ENCODE data around the gene SLC16A14.

SLC16A14 gene

DNA sequence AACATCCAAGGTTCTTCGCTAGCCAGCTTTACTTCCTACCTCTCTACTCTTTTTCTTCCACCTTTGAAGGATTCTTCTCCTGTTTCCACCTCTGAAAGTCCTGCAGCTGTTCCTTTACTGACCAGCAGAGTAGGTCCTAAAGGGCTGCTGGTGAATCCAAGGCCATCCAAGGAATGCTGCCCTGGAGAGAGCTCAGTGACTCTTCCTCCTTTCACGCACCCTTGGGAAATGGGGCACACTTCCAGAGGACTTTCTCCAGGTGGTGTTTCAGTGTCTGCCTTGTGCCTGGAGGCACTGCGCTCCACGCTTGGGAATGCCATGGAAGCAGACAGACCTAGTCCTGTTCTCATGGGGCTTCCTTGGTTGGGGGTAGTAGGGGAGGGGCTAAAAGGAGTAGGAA lies 45.4 kb downstream of the SLC16A14 start:
- DNase-seq = no peak

DNA sequence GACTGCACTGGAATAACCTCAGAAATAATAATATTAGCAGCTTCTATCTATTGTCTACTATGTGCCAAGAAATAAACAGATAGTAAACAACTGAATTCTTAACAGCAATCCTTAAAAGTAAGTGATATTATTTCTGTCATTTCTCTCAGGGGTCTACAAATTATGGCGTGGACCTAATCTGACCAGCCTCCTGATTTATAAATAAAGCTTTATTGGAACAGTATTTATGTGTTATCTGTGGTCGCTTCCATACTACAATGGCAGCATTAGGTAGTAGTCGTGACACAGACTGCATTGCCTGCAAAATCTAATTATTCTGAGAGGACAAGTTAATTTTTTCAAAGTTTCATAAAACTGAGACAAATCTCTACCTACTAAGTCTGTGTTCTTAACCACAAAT lies 49.0 kb downstream of the SLC16A14 start:
- no peak for DNase-seq

DNA sequence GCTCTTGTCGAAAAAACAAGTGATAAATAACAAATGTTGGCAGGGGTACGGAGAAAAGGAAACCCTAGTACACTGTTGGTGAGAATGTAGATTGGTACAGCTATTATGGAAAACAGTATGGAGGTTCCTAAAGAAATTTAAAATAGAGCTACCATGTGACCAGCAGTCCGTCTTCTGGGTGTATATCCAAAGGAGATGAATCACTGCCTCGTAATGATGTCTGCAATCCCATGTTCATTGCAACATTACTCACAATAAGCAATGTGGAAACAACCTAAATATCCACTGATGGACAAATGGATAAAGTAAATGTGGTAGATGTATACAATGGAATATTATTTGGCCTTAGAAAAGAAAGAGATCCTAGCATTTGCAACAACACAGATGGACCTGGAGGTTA lies 50.6 kb downstream of the SLC16A14 start:
- no peak for DNase-seq

DNA sequence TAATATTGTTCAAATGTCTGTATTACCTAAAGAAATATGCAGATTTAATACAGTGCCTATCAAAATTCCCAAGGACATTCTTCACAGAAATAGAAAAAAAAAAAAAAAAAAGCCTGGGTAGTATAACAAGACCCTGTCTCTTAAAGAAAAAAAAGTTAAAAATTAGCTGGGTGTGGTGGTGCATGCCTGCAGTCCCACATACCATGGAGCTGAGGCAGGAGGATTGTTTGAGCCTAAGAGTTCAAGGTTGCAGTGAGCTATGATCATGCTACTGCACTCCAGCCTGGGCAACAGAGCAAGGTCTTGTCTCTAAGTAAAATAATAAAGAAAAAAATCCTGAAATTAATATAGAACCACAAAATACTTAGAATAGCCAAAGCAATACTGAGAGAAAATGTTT lies 51.9 kb downstream of the SLC16A14 start:
- DNase-seq = no peak

DNA sequence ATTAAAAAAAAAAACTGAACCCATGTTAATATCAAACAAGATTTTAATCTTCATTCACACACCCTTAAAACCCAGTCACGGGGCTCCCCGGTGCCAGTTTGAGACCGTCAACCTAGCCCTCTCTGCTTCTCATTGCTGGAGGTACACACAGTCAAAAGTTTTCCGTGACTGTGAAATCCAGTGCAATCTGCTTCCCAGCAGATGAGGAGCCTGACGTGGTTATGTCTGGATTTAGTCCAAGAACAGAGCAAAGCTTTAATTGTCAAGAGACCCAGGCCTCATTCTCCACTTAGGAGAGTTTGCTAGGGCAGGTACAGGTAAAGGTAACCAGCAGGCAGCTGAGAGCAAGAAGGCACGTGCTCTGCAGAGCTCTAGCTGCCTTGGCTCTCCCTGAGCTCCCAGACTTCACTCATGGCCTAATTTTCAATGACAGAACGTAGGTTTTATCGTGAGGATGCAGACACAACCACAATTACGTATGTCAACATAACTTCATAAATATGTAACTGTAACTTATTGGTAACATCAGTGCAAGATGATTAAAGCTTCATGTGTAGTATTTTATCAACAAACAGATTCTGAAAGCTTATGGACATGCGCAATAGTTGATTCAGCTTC lies 56.3 kb downstream of the SLC16A14 start:
- no peak for DNase-seq

DNA sequence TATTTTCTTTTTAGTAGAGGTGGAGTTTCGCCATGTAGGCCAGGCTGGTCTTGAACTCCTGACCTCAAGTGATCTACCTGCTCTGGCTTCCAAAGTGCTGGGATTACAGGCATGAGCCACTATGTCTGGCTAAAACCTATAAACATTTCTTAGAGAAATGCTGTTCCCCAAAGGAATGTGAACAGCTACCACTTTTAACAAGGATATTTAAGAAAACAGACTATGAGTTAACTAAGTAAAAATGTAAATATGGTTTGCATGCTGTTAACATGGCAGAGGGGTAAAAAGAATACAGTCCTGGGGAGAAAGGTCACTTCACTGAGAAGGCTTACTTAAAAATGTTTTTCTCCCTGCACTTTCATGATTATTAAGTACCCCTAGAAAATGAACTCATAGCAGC lies 57.1 kb downstream of the SLC16A14 start:
- DNase-seq = no peak

DNA sequence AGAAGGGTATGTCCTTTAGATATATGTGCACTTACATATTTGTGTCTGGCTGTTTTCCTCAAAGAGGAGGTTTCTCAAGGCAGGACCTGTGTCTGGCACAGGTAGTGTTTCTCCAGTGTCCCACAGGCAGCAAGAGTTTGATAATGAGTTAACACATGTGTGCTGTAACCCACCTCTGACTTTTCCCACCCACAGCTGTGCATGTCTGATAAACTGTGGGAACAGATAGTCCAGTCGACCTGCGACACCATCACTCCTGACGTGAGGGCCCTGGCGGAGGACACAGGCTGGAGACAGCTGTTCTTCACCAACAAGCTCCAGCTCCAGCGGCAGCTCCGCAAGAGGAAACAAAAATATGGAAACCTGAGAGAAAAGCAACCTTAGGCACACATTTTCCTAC lies 58.2 kb downstream of the SLC16A14 start:
- DNase-seq = no peak

DNA sequence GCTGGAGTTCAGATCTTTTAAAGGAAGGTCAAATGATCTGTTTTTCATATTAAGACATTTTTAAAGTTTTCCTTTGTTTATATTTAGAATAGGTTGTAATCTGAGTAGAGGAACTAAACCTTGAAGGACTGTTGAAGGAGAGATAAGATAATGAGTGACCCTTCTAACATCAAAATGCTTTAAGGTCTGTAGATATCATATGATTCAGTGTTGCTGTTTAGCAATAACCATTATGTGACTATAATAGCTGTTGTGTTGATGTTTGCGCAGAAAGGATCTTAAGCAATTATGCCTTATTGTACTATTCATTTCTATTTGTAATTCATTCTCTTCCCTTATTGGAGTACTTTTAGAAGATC lies 60.0 kb downstream of the SLC16A14 start:
- no peak for DNase-seq

DNA sequence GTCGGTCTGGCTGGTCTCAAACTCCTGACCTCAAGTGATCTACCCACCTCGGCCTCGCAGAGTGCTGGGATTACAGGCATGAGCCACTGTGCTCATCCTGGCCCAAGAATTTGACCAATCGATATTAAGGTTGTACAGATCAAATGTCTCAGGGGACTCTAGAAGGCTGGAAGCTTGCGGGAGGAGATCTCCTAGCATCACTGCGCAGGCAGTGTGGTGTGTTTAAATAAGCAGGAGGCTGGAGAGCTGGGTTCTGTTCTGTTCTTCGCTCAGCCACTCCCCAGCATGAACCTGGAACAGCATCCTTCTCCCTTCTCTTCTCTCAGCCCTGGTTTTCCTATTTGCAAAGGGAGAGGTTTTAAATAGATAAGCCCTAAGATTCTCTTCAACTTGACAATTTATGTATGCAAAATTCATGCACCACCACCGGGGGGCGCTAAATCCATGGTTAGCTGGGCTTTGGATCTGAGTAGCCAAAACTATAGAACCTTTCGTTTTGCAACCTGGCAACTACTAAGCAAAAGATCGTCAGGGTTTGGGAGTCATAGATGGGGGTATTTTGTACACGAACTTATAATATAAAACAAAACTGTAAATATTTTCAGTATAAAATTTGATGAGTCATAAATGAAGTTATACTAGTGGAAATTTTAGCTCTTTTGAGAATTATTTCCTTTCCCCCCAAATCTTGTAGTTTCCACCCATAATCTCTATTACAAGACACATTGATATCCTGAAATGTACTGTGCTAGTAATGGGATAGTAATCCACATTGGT lies 60.6 kb downstream of the SLC16A14 start:
- DNase-seq = peak; percentile 82

DNA sequence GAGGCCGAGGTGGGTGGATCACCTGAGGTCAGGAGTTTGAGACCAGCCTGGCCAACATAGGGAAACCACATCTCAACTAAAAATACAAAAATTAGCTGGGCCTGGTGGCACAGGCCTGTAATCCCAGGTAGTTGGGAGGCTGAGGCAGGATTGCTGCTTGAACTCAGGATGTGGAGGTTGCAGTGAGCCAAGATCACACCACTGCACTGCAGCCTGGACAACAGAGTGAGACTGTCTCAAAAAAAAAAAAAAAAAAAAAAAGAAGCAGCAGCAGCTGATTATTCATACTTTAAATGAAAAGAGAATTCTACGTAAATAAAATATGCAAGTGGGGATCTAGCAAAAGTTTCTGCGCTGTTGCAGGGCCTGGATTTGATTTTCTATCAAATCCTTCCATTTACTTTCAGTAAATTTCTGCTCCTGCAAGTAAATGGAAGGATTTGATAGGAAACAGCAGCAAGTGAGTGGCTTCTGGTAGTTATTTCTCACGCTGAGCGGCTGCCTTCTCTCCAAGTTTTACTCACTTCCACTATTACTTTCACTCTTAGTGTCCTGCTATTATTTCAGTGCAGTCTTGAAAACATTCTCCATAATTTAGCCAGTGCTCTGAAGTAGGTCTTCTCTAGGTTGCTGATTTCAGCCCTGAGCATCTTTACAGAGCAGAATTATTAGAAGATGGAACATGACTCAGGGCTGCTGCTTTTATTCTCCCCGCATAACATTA lies 68.4 kb downstream of the SLC16A14 start:
- no peak for DNase-seq

DNA sequence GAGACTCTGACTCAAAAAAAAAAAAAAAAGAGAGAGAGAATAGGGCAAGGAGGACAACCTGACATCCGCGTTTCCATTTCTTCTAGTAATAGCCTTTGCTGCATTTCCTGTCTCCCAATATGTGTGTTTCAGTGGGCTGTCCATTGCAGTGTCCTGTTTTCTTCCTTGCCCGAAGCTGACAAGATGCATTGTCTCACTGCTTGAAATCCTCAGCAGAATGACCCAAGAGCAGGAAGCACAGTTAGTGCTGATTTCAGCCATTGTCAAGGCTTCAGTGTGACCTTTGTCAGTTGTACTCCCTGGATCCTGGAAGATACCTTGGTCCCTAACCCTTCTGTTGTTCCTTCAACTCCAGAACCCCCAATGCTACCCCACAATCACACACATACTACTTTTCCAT lies 71.2 kb downstream of the SLC16A14 start:
- no peak for DNase-seq

DNA sequence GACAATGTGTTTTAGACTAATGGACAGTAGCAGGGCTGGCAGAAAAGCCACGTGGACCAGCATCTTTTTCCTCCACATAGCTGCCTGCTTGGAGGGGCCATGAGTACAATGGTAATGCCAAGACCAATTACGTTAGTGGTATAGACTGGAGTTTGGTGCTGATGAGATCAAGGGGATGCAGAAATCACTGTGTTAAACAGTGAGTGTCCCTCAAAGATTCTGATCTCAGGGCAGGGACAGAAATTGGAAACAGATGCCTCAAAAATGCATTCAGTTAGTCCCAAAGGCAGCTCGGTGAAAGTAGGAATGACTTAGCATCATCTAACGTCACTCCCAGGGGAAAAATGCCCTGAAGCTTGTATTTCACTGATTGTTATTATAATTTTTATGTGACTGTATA lies 72.4 kb downstream of the SLC16A14 start:
- DNase-seq = no peak

DNA sequence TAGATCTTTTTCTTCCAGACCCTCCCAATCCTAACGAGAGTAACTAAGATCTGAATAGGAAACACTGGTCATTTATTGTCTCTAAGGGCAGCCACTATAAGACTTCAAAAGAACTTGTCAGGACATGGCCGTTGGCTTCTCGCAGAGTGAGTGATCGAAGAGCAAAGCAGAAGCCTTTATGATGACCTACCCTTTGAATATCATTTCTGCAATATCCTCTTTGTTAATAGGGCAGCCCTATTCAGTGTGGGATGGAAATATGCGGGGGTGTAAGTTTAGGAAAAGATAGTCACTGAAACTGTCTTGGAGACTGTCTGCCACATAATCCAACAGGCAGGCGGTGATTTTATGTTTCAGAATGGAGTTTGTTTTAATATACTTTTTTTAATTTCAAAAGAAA lies 75.5 kb downstream of the SLC16A14 start:
- no peak for DNase-seq

All from activated CD4-positive, alpha-beta T cell treated with anti-CD3 and anti-CD28 coated beads, Interleukin-2, amount 50 U/mL, for 1 hour (primary cell).